HG03432 (cell line): ENCODE results near the gene UNC5C.

Experiments
- ATAC-seq: cut with Tn5 transposase; IDR thresholded peaks from one replicate; pipeline ENCODE4 v1.9.1; 2021; ENCODE audit warnings: mild to moderate bottlenecking, moderate library complexity; ENCODE audit not compliant: unreplicated experiment

Gene UNC5C

GRCh38 chr4:95358421-95358820 lies 190.4 kb downstream of the UNC5C start:
- no peak for ATAC-seq

- no peak for ATAC-seq
These were observed 193.8 kb downstream of the UNC5C start for GRCh38 chr4:95355021-95355420.

- ATAC-seq, result no peak
These were observed 200.4 kb downstream of the UNC5C start for GRCh38 chr4:95348418-95348817.

GRCh38 chr4:95343235-95343634 lies 205.5 kb downstream of the UNC5C start:
- no peak for ATAC-seq

GRCh38 chr4:95340191-95340590 lies 208.6 kb downstream of the UNC5C start:
- ATAC-seq, result no peak

GRCh38 chr4:95325665-95326064 lies 223.1 kb downstream of the UNC5C start:
- ATAC-seq, result no peak

- no peak for ATAC-seq
These were observed 229.6 kb downstream of the UNC5C start for GRCh38 chr4:95319169-95319568.

- ATAC-seq, result no peak
These were observed 230.3 kb downstream of the UNC5C start for GRCh38 chr4:95318483-95318882.

- ATAC-seq, result no peak
These were observed 230.7 kb downstream of the UNC5C start for GRCh38 chr4:95318044-95318443.

GRCh38 chr4:95317085-95317793 lies 231.5 kb downstream of the UNC5C start:
- no peak for ATAC-seq

- no peak for ATAC-seq
These were observed 234.2 kb downstream of the UNC5C start for GRCh38 chr4:95314573-95314972.

- no peak for ATAC-seq
These were observed 243.9 kb downstream of the UNC5C start for GRCh38 chr4:95304898-95305297.

GRCh38 chr4:95300304-95300703 lies 248.5 kb downstream of the UNC5C start:
- no peak for ATAC-seq

GRCh38 chr4:95296052-95296451 lies 252.7 kb downstream of the UNC5C start:
- no peak for ATAC-seq

- no peak for ATAC-seq
These were observed 253.6 kb downstream of the UNC5C start for GRCh38 chr4:95295157-95295556.

GRCh38 chr4:95294321-95294720 lies 254.5 kb downstream of the UNC5C start:
- no peak for ATAC-seq

GRCh38 chr4:95293014-95293413 lies 255.8 kb downstream of the UNC5C start:
- no peak for ATAC-seq

GRCh38 chr4:95290702-95291101 lies 258.1 kb downstream of the UNC5C start:
- ATAC-seq, result peak; percentile 67

- ATAC-seq, result peak; percentile 83
These were observed 259.6 kb downstream of the UNC5C start for GRCh38 chr4:95289028-95289634.

- ATAC-seq, result no peak
These were observed 260.2 kb downstream of the UNC5C start for GRCh38 chr4:95288552-95288951.

- no peak for ATAC-seq
These were observed 263.0 kb downstream of the UNC5C start for GRCh38 chr4:95285797-95286196.

- ATAC-seq, result no peak
These were observed 264.1 kb downstream of the UNC5C start for GRCh38 chr4:95284655-95285054.

- ATAC-seq, result no peak
These were observed 265.5 kb downstream of the UNC5C start for GRCh38 chr4:95283320-95283719.
